ENCODE data around the gene RAPGEF2. TPM values are rescaled to one million over a fixed set of nuclear protein-coding genes. Genes with fewer than 3 reads are reported as not detected.

The RAPGEF2 gene
- total and polyA plus RNA-seq, 10 donors = 4.4 to 115 (median 91.0) TPM

DNA sequence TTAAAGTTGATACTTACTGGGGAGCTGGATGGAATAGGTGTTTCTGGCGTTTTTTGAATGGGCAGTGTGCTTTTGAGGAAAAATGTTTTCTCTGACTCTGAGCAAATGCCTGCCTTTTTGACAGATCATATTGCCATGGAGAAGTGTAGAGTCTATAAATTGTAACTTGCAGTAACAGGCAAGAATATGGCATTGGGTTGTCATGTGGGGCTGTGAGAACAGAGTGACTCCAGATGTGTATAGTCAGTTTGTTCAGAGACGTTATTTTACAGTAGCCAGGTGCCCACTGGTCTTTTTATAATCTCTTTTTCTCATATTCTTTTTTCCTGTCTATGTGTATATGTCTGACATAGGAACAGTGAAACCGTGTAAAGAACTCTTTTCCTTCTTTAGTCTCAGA lies 40.8 kb downstream of the RAPGEF2 start:
- no peak overlapping the region for H3K4me3 ChIP-seq
- WGBS, 5 donors = 66 to 74% (median 73%) methylated on average over 3 of the region's 3 CpGs
- H3K4me1 ChIP-seq = peaks cover 0 to 42% (median 17%) of the 10 kb centered on the region in 6 donors
- H3K27ac ChIP-seq = no peak overlapping the region
- H3K27me3 ChIP-seq (replicated peaks in 1 of 7) = no peaks in the 10 kb centered on the region
- intact Hi-C loops (cut with DNase I; ENCODE audit: low total_unique reads) = no loop called here
- H3K36me3 ChIP-seq = no peaks in the 10 kb centered on the region
- H3K9me3 ChIP-seq = no peaks in the 10 kb centered on the region
- TF ChIP-seq POLR2A (IDR thresholded peaks at IDR 0.05) (no peak), POLR2AphosphoS5 (IDR thresholded peaks at IDR 0.05) (no peak), CTCF (IDR thresholded peaks at IDR 0.05 in 8 of 11, conservative IDR thresholded peaks at IDR 0.05 in 3 of 11) (no peak)
- DNase-seq = no peak

DNA sequence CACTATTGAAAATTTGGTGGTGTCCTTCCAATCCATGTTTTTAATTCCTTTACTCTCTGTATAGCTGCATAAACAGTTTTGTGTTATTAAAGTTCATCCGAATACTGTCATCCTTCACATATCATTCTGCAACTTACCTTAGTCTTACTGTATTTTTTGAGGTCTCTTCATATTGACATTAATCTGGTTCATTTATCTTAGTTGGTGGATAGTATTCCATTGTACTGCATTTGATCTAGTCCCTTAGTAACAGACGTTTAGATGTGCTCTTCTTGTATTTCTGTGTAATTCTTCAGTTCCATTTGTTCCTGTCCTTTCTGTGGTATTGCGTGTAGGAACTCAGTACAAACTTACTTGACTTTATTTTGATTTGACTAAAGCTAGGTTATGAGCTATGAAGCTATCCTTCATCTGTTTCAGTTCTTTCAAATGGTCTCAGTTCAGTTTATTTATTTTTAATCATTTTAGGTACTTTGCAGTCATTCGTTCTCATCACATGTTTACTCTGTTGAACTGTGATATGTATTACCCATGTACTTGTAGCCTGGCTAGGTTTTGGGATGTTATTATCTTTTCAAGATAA lies 41.3 kb downstream of the RAPGEF2 start:
- Histone ChIP-seq H3K4me1 (peaks cover 0 to 37% (median 17%) of the 10 kb centered on the region in 6 donors), H3K36me3 (no peaks in the 10 kb centered on the region), H3K27ac (no peak overlapping the region), H3K9me3 (no peaks in the 10 kb centered on the region), H3K27me3 (replicated peaks in 1 of 7) (no peaks in the 10 kb centered on the region), H3K4me3 (no peak overlapping the region)
- no peak for TF ChIP-seq POLR2AphosphoS5 (IDR thresholded peaks at IDR 0.05)
- WGBS, 5 donors = 74 to 81% (median 77%) methylated on average over 4 of the region's 4 CpGs
- intact Hi-C loops (cut with DNase I; ENCODE audit: low total_unique reads) = no loop called here
- no peak for DNase-seq

- no peaks in the 10 kb centered on the region for H3K9me3 ChIP-seq
- TF ChIP-seq CTCF (IDR thresholded peaks at IDR 0.05 in 8 of 11, conservative IDR thresholded peaks at IDR 0.05 in 3 of 11) (no peak), POLR2A (IDR thresholded peaks at IDR 0.05) (no peak), POLR2AphosphoS5 (IDR thresholded peaks at IDR 0.05) (no peak)
- DNase-seq = no peak
- intact Hi-C loops (cut with DNase I; ENCODE audit: low total_unique reads) = no loop called here
- H3K27ac ChIP-seq = no peak overlapping the region
- H3K4me3 ChIP-seq = no peak overlapping the region
- WGBS, 5 donors = 89 to 95% (median 93%) methylated on average over 4 of the region's 4 CpGs
- H3K27me3 ChIP-seq (replicated peaks in 1 of 7) = no peaks in the 10 kb centered on the region
- H3K36me3 ChIP-seq = no peaks in the 10 kb centered on the region
- H3K4me1 ChIP-seq = peaks cover 0 to 40% (median 12%) of the 10 kb centered on the region in 6 donors
Measured at GRCh38 chr4:159145318-159145991, 42.6 kb downstream of the RAPGEF2 start.

DNA sequence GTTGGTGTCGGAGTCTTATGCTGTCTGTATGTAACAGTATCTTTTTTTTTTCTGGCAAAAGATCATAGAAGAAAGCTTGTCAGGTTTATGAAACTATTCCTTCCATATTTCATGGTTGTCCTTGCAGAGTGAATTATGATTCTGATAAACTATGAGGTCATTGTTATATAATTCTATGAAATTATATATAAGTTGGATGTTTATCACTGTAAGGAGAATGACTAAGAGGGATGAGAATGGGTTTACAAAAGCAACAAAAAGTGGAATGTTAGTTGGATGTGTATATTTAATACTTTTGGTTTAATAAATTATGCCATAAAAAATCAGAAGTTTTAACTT lies 43.1 kb downstream of the RAPGEF2 start:
- Histone ChIP-seq H3K27ac (no peak overlapping the region), H3K36me3 (no peaks in the 10 kb centered on the region), H3K27me3 (replicated peaks in 1 of 7) (no peaks in the 10 kb centered on the region), H3K9me3 (no peaks in the 10 kb centered on the region), H3K4me3 (no peak overlapping the region), H3K4me1 (peaks cover 0 to 44% (median 13%) of the 10 kb centered on the region in 6 donors)
- DNase-seq = no peak
- 75 to 97% (median 86%) methylated on average over 1 of the region's 1 CpG for WGBS, 5 donors
- intact Hi-C loops (cut with DNase I; ENCODE audit: low total_unique reads) = no loop called here
- TF ChIP-seq POLR2AphosphoS5 (IDR thresholded peaks at IDR 0.05) (no peak), CTCF (IDR thresholded peaks at IDR 0.05 in 8 of 11, conservative IDR thresholded peaks at IDR 0.05 in 3 of 11) (no peak), POLR2A (IDR thresholded peaks at IDR 0.05) (no peak)

Measured in spleen (tissue), 11 donors.